NCI-H82 treated with DMSO at 0.1 percent for 48 hours (cell line): ENCODE data around the gene MRC2.

ENCODE experiments used
- DNase-seq: peaks from one replicate; lab custom pipeline; 2025; ENCODE audit not compliant: unreplicated experiment; lab: John Stamatoyannopoulos, UW

Gene MRC2

GRCh38 chr17:62715882-62716390 is 88.5 kb downstream of the MRC2 start:
- DNase-seq: no peak

GRCh38 chr17:62716834-62717588 is 89.5 kb downstream of the MRC2 start:
- DNase-seq: no peak

GRCh38 chr17:62717589-62717855 is 90.1 kb downstream of the MRC2 start:
- no peak for DNase-seq

DNA sequence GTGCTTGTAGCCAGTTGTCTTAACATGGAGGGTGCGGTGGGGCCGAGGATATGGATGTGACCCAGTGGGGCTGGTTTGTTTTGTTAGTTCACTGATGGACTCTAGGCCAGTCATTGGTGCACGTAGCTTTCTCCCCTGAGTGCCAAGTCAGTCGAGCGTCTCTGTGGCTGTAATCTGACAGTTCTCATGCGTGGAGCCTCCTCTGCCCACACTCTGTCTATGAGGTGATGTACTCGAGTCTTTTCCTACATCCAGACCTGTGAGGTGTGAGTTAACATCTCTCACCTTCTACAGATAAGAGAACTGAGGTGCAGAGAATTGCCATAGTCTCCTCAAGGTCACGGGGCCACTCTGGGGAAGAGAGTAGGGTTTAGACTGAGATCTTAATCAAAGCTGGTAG is 90.4 kb downstream of the MRC2 start:
- DNase-seq: no peak

DNA sequence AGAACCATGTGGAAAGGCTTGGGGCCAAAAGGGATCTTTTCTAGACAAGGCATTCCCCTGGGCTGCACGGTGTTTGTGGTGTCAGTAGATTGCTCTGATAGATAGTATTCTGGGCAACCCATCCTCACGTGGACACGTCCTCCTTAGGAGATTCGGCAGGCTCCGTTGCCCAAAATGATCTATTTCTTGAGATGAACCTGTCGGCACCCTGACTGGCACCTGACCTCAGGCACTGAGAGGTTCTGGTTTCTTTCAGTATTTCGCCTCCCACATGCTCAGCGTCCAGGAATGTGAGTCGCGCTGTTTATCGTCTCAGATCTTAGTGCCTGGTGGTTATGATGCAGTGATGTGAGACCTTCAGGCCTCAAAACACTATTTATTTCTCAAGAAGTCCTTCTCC is 91.0 kb downstream of the MRC2 start:
- no peak for DNase-seq

- no peak for DNase-seq
These were observed 92.1 kb downstream of the MRC2 start for GRCh38 chr17:62719586-62719985.

DNA sequence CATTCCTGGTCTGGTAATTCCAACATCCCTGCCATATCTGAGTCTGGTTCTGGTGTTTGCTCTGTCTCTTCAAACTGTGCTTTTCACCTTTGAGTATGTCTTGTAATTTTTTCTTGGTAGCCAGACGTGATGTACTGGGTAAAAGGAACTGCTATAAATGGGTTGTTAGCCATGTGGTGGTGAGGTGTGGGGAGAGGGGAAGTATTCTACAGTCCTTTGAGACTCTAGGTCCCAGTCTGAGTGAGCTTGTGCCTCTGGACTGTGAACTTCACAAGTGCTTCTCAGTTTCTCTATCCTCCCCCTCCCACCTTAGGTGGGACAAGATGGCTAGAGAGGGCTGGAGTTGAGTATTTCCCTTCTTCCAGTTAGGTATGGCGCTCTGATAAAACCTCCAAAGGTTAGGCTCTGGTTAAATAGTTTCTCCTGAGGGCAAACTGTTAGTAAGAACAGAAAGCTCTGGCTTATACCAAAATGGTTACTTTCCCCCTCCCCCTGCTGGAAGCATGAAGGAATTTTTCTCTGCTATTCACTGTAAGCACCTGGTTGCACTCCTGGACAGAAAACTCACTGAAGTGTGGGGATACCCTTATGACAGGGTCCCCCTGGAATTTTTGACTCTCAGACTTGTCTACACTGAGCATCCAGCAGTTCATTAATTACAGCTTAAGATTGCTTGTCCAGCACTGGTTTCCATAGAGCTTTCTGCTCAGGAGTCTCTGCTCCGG is 92.8 kb downstream of the MRC2 start:
- no peak for DNase-seq

DNA sequence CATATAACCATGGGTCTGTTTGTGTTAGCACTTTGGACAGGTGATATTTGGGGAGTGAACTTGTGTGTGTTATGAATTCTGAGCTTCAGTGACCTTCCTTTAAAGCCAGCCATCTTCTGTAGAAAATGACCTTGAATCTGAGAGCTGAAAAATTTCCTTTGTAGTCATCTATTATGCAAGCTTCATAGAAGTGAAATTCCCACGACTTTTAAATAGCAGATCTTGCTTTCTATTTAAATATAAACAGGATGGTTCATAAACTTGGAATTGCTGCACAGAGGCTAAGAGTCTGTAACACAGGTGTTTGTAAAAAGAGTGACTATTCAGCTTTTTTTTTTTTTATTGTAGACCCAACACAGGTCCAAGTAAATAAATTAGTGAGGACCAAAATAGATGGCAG is 95.2 kb downstream of the MRC2 start:
- no peak for DNase-seq

- DNase-seq: peak; percentile 34
These were observed 96.4 kb downstream of the MRC2 start for GRCh38 chr17:62723842-62724241.

DNA sequence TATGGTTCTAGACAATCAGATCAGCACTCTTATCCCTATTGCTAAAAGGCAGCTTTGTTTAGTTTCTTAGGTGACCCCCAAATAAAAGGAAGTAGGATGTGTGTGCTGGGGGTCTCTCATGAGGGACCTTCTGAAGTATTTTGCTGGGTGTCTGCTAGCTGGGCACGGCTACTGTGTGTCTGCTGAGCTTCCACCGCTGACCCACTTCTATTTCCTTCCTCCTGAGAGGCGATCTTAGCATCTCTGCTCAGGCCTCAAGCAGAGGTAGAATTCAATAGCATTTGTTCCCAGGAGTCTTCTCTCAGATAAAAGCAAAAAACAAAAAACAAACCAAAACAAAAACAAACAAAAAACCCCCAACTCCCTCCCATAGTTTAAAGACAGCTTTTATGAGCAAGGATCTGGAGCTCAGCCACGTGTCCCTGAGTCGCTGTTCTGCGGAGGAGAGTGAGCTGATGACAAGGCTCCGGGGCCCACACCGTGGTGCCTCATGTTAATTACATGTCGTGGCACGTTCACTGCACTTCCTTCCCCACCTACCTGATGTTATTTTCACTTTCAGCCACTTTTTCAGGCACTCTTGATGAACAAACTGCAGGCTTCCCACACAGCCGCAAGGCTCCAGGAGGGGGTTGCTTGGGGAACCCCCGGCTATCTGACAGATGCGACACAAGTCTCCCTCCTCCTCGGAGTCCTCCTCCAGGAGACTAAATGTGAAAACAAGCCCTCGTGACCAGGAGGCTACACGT is 97.1 kb downstream of the MRC2 start:
- DNase-seq: no peak

DNA sequence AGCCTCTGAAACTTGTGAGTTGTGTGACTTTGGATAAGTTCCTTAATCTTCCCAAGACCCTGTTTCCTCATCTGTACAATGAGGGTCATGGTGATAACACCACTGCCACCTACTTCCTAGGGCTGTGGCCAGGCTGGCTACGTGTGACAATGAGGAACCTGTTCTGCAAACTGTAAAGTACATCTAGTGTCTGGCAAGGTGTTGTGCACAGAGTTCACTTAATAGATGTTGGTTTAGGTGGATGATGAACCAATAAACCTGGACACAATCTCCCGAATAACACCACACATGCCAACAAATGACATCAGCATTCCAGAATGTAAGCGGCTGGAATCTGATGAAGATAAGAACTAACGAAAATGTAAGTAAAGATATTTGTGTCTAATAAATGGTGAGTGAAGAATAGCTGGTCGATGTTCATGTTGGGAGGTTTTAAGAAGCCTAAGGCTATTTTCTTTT is 98.3 kb downstream of the MRC2 start:
- DNase-seq: no peak

GRCh38 chr17:62727916-62728672 is 100.6 kb downstream of the MRC2 start:
- no peak for DNase-seq

DNA sequence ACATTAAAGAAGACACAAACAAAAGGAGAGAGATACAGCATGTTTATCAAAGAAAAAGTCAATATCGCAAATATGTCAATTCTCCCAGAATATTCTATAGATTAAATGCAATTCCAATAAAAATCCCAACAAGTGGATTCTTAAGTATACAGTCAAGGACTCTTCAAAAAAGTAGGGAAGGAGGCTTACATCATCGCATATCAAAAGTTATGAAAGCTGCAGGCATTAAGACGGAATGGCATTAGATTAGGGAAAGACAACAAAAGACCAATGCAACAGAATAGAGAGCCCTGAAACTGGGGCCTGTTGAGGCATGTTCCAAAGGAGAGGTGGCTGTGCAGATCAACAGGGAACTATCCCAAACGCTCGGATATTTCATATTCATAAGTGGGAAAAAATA is 104.7 kb downstream of the MRC2 start:
- no peak for DNase-seq

DNA sequence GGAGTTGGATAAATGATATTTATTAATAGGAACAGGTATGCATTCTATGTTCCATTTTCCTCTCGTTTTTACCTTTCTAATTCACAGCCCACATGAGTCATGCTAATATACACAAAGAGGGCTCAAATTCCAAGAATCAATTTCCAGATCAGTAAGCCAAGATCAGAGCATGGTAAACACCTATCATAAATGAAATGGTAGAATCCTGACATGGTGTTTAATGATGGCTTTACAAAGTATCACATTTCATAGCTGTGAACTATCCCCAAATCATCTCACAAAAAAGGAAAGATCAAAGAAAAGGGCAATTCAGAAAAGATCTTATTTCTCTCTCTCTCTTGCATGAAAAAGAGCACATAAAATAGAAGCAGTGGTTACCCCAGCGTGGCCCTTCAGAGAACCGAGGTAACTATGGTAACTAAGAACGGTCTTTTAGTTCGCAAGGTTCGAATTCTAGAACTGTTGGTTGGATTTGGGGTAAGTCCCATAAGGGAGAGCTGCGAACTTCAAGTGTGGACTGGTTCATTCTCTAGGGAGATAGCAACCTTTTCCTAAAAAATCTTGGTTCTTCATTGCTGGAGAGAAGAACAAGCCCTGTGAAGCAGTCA is 107.7 kb downstream of the MRC2 start:
- DNase-seq: no peak

GRCh38 chr17:62737513-62737912 is 110.0 kb downstream of the MRC2 start:
- no peak for DNase-seq

DNA sequence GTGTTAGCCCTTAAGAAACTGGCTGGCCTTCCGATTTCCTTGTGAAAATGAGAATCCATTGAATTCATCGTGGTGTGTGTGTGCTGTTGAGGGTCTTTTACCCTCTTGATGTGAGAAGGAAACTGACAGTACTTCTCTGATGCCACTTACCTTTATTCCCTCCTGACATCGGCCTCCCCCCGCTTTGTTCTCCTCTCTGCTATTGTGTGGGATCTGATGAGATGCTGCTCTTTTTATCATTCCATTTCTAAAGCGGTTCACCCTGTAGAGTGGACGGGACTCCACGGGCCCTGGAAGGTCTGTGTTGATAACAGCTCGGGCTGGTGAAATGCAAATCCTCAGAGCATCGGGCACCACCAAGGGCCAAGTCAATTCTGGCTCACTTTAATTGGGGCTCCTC is 110.8 kb downstream of the MRC2 start:
- DNase-seq: no peak

DNA sequence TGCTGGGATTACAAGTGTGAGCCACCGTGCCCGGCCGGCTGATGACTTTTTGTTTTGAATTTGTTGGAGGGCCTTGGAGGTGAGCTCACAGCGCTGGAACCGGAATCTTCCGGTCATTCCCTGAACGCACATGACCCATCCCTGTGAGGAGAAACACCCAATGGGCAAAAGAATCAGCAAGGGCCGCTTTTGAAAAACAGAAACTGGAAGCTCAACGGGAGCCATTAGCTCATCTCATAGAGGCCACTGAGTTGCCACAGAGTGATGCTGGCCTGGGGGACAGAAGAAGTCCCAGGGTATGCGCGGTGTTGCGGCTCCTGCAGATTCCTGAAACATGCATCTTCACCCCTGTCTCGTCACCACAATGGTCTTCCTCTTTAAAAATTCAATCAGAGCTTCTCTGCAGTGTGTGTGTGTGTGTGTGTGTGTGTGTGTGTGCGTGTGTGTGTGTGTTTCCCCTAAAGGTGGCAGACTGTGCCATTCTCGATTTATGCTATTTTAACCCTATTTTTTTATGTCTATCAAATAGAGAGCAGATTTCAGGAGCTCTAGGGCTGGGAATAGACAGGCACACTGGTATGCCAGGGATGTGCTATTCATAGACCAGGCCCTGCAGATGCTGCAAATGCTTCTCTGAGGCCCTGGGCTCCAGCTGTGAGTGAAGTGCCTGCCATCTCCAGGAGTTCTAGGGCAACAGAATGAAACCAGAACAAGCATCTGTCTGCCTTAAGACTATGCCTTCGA is 112.3 kb downstream of the MRC2 start:
- DNase-seq: no peak

DNA sequence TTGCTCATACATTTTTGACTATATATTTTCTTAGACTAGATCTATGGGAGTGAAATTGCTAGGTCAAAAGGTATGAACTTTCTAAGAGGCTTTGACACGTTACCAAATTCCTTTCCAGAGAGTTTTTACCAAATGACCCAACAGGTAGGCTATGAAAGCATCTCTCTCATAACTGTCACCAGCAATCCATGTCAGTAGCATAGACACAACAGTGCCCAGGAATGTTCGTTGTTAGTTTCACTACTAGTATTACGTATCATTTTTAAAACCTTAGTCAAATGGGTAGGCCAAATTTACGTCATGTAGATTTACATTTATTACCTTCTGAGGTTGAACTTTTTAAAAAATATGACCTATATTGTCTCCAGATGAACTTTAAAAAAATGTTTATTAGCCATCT is 113.8 kb downstream of the MRC2 start:
- no peak for DNase-seq
